ENCODE data around the gene PKD1L1.

- TF ChIP-seq CTCF (IDR thresholded peaks at IDR 0.05) (no peak), POLR2A (IDR thresholded peaks at IDR 0.05) (no peak)
Measured at GRCh38 chr7:47813620-47814260, 134.5 kb downstream of the PKD1L1 start.

All from adrenal gland (tissue), 5 donors.